GM12873 (cell line): ENCODE results near the gene ACADM.

Experiments
- CTCF ChIP-seq: IDR thresholded peaks from 2 replicates; pipeline ENCODE4 v1.5.1; 2012; ENCODE audit warnings: low read depth, mild to moderate bottlenecking, moderate library complexity, low read length, control low read depth; ENCODE audit not compliant: insufficient read depth; ENCODE audit errors: missing control alignments

The ACADM gene

GRCh38 chr1:75725266-75725665 is 757 bp downstream of the ACADM start:
- no peak for TF ChIP-seq CTCF

DNA sequence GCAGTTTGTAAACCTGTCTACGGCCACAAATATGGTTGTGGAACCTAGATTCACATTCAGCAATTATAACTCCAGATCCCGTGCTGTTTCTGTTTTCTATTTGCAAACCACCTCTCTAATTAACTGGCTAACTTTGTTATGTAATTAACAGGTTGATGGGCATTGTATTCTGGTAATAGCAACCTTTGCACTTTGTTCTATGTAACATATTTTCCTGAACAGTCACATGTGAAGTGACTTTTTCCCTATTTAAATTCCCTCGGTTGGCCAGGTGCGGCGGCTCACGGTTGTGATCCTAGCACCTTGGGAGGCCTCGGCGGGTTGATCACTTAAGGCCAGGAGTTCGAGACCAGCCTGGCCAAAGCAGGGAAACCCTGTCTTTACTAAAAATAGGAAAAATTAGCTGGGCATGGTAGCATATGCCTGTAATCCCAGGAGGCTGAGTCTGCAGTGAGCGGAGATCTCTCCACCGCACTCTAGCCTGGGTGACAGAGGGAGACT is 1.4 kb downstream of the ACADM start:
- no peak for TF ChIP-seq CTCF

DNA sequence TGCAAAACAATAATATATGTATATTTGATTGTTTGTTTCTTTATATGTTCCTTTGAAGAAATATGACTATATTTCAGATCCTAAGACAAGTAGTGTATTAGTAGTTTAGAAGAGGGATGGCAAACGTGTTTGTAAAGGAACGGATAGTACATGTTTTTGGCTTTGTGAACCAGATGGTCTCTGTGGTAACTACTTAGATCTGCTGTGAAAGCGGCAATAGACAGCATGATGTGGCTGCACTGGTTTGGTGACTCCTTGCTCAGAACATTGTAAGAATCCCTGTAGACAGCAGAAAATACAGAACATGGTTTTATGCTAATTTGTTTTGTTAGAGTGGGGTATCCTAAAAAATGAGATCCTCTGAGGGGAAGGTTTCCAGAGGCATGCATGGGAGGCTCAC is 3.1 kb downstream of the ACADM start:
- TF ChIP-seq CTCF: no peak

- no peak for TF ChIP-seq CTCF
These were observed 5.9 kb downstream of the ACADM start for GRCh38 chr1:75730432-75730831.

GRCh38 chr1:75731881-75732280 is 7.4 kb downstream of the ACADM start:
- TF ChIP-seq CTCF: no peak

GRCh38 chr1:75732703-75733102 is 8.2 kb downstream of the ACADM start:
- TF ChIP-seq CTCF: no peak

GRCh38 chr1:75733661-75734060 is 9.2 kb downstream of the ACADM start:
- no peak for TF ChIP-seq CTCF
